Jurkat, Clone E6-1 (cell line): Measurements from ENCODE around the gene UFSP1.

ENCODE experiments used
- DNase-seq: peaks from one replicate; pipeline ENCODE4 v3.0.0-alpha.2; 2011; ENCODE audit warnings: low read depth, low spot score
- H3K4me3 ChIP-seq: 2 replicates; pipeline ENCODE4 v1.5.1; 2011; ENCODE audit warnings: mild to moderate bottlenecking, low read length, control low read depth, moderate library complexity

UFSP1 gene

DNA sequence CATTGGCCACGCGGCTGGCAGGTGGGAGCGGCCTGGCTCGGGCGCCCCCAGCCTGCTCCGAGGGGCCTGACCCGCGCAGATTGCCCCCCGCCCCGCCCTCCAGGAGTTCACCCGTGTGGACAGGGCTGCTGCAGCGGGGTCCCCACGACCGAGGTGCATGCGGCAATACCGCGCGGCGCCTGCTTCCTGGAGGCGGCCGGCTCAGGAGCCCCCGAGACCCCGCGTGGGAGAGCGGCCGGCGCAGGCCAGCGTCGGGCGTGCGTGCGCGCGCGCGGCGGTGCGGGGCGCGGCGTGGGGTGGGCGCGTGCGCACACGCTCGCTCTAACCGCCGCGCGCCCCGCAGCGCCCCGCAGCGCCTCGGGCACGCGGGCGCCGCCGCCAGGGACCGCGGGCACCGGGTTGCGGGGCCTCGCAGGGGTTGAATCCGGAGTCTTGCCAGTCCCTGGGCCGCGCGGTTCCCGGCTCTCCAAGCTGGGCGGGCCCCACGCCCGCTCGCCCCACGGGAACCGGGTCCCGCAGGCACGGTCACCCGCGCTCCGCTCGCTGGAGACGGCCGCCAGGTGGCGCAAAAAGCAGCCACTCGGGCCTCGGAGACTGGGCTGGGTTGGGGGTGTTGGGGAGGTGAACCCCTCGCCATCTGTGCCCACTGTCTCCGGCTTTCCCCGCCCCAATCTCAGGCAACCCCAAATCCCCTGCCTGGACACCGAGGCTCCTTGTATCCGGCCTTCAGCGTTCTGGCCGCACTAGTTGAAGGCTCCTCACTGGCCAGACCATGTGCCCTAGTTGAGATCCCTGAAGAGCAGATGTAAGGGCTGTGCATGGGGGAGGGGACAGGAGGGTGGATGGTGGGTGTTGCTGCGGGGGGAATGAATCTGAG, 7.5 kb upstream of the UFSP1 start:
- no peak for DNase-seq
- H3K4me3 ChIP-seq, result no peak overlapping the region

DNA sequence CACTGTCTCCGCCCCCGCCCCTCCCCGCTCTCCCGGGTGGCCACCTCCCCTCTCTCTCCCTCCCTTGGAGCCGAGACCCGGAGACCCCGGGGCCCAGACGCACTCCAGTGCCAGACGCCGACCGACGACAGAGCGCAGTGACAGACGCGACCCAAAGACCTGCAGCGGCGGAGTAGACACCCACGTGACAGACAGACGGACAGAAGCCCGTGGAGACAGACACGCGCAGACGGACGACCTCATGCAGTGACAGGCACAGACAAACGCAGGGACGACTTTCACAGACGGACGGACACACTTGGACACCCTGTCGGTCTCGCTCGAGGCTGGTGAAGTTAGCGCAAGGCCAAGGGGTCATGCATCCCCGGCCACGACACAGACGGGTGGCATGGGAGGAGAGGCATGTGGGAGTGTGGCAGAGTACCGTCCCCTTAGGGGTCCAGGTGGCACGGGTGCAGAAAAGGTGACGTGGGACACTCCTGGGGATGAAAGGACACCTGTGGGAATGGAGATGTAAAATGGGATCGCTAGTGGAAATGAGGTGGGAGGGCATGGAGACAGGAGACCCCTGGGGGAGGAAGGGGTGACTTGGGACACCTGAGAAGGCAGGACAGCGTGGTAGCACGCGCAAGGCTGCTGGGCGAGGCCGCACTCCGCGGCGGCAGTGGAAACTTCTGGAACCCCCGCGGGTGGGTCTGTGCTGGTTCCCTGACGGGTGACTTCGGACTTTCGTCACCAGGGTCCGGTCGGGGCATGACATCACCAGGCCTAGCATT, 6.6 kb upstream of the UFSP1 start:
- no peak for DNase-seq
- no peak overlapping the region for H3K4me3 ChIP-seq

DNA sequence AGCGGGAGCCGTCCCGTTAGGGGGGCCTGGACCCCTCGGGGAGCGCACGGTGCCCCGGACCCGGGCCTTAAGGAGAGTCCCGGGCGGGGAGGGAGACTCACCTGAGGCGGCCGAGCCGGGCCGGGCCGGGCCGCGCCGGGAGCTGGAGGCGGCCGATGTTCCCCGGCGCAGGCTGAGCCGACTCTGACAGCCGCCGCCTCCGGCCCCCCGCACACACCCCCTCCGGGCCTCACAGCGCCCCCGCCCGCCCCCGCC, 6.1 kb upstream of the UFSP1 start, which contains the start of gene ACHE:
ACHE (minus strand) TSS at position 188 of the 255 bp plus-strand sequence. CDS start 1,656 bp downstream, outside the sequence.
- no peak for DNase-seq

DNA sequence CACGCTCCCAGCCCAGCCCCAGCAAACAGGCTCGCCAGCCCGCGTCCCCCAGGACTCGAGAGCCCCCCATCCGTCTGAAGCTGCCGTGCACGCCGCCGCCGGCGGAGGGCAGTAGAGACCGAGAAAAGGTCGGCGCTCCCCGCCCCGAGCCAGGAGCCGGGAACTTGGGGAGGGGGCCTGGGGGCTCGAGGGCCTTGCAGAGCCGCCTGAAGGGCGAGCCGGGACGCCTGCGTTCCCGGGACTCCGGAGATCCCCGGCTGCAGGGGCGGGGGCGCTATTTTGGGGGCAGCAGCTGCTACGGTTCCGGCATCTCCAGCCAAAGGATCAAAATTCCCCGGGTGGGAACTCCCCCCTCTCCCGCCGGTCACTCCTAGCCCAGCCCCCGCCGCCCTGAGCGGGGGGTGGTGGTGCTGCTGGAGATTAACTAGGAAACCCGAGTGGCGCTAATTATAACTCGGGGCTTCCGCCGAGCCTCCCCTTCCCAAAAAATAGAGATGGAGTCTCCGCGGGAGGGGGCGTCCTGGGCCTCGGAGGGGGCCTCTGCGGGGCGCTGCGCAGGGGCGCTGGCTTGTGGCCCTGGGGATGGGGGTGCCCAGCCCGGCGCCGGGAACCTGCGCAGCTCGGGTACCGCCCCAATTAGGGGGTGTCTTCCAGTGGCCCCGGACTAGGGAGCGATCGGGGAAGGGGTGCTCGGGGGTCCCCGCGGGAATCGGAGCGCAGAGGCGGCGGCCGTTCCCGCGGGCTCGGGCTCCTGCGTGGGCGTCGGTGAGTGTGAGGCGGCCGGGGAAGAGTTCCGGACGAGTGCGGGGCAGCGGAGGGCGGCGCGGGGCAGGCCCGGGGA, 5.6 kb upstream of the UFSP1 start:
- DNase-seq, result no peak
- no peak overlapping the region for H3K4me3 ChIP-seq

More for the DNA sequence above, 6.1 kb upstream of the UFSP1 start, which contains the start of gene ACHE:
- H3K4me3 ChIP-seq, result no peak within 1 kb of the TSS

DNA sequence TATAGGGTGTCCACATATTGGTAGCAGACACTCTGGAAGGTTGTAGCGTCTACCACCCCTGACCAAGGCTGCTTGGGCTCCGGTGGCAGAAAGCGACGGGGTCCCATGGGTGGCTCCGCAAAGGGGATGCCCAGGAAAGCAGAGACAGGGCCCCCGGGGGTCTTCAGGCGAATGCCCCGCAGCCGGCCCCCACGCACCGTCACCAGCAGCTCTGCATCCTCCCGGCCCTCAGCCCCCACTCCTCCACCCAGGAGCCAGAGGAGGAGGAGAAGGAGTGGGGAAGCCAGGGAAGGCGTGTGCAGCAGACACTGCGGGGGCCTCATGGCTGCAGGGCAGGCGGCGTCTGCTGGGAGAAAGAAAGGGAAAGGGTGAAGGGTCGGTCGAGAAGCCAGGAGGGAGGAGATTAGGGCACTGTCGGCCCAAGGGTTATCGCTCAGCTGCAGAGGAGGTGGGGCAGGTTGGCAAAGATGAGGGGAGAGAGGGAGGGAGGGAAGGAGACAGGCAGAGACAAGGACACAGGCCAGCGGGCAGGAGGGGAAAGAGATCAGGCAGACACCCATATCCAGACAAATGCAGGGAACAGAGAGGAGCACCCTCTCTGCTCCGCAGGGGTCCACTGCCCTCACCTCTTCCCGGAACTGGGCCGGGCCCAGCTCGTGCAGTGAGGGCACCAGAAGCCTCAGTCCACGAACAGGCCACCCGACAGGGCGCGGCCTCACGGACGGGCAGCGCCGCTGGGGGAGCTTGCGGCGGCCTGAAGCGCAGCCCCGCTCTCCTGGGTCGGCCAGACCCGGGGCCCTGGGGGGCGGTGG, 4.6 kb upstream of the UFSP1 start:
- H3K4me3 ChIP-seq, result no peak overlapping the region
- DNase-seq, result no peak

DNA sequence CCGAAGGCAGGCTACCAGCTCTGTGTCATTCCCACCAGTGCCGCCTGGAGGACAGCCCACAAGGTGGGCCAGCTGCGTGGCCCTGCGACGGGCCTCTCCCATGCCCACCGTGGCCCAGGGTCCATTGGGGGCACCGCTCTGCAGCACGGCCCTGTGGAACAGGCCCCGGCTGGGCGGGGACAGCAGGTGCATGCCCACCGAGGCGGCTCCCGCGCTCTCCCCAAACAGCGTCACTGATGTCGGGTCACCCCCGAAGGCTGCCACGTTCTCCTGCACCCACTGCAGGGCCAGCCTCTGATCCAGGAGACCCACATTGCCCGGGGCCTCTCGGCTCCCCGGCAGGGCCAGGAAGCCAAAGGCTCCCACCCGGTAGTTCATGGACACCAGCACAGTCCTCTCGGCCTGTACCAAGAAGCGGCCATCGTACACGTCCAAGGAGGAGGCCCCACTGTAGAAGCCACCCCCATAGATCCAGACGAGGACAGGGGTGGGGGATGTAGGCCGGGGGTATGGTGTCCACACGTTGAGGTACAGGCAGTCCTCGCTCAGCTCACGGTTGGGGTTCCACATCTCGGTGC, 3.9 kb upstream of the UFSP1 start:
- no peak overlapping the region for H3K4me3 ChIP-seq
- DNase-seq, result no peak

DNA sequence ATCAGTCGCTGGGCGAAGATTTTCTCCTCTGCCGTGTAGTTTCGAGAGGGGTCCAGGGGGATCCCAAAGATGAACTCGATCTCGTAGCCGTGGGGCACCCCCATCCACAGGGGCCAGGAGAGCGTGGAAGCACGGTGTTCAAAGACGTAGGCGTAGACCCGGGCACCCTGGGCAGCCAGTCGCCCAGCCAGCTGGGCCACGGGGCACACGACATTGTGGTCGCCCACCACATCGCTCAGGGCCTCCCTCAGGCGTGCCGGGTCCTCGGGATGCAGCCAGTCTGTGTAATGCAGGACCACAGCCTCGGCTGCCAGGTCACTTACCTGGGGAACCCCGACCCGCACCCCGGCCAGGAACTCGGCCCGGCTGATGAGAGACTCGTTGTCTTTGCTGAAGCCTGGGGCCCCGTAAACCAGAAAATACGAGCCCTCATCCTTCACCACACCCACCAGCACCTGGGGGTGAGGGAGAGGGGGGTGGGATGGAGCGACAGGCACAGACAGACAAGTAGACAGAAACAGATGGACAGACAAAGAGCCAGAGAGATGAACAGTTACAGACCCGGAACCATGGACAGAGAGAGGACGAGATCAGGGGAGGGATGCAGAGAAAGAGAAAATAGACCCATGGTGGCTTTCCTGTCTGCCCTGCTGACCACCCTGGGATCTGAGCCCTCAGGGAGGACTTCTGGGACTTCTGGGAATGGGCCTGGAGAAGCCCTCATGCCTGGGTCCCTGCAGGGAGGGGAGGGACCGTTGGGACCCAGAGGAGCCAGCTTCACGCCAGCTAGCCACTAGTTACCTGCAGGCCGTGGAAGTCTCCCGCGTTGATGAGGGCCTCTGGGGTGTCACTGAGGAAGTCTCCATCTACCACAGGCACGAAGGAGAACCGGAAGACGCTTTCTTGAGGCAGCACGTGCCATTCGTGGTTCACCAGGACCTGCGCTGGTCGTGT, 3.1 kb upstream of the UFSP1 start:
- DNase-seq, result no peak
- H3K4me3 ChIP-seq, result no peak overlapping the region

DNA sequence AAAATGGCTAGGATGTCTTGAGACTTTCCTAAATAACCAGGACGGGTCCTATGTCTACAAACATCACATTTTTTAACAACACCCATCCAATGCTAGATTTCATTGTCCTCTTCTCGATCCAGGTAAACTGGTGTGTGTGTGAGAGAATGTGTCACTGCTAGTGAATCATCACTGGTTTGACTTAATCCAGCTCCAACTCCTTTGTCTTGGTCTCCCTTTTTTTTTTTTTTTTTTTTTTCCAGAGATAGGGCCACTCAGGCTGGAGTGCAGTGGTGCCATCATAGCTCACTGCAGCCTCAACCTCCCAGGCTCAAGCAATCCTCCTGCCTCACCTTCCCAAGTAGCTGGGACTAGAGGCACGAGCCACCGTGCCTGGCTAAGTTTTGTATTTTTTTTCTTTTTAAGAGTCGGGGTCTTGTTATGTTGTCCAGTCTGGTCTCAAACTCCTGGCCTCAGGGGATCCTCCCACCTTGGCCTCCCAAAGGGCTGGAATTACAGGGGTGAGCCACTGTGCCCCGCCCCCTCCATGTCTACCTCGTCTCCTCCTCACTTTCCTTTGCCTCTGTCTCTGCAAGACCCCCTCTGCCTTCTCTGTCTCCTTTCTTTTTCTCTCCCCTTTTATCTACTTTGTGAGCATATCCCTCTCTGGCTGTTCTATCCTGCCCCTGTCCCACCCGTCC, 2.2 kb upstream of the UFSP1 start:
- no peak for DNase-seq
- H3K4me3 ChIP-seq, result no peak overlapping the region

DNA sequence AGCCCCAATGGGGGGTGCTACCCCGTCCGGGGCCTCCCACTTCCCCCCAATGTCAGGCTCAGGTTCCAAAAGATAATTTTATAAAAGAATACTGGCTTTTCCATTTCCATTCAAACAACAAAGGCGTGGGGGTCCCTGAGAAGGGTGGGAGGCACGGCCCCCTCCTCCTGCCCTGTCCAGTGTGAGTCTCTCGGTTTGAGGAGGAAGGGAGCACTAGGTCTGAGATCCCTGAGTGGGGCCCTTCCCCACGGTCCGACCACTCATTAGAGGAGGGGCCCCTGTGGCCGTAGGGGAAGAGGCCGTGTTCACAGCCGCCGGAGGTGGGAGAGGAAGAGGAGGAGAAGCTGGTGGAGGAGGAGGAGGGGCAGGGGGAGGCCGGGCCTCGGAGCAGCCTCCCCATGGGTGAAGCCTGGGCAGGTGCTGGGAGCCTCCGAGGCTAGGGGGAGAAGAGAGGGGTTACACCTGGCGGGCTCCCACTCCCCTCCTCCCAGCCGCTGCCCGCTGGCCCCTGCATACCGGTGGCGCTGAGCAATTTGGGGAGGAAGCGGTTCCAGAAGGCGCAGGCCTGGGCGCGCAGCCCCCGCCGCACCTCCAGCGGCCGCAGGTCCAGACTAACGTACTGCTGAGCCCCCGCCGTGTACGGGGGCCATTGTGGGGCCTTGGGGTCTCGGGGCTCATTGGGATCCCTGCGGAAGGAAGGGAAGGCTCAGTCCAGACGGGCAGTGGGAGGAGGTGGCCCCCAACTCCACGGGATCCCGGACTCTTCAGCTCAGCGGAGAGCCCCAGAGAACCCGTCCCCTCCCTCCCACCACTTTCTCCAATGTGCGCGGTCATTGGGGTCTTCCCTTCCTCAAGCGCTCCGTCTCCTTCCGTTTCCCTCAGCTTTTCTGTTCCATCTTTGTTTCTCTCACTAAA, 1.4 kb upstream of the UFSP1 start:
- no peak for DNase-seq
- peak overlapping the region; percentile 65 for H3K4me3 ChIP-seq

DNA sequence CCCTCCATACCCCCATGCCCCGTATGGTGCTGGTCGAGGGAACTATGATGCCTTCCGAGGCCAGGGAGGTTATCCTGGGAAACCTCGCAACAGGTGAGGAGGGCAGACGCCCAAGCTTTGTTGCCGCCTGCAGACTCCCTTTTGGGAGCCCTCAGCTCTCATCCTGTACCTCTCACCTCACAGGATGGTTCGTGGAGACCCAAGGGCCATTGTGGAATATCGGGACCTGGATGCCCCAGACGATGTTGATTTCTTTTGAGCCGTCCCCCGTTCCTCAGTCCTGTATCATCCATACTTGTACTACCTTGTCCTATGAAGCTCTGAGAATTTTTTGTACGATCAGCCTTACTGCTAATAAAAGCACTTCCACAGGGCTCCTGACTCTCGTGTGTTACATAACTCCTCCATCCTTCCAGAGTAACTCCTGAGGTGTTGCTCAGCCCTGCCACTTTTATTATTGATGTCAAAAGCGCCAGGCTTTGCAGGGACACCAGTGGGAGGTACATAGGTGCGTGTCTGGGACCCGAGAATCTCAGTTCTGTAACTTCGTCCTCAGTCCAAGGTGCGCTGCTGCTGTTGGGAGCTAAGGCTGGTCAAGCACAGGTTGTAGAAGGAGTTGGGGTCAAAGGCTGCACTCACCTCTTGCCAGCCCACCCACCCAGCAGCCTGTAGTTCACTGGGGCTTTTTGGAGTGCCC, 1.1 kb downstream of the UFSP1 start:
- H3K4me3 ChIP-seq, result peak overlapping the region; percentile 70
- DNase-seq, result no peak

DNA sequence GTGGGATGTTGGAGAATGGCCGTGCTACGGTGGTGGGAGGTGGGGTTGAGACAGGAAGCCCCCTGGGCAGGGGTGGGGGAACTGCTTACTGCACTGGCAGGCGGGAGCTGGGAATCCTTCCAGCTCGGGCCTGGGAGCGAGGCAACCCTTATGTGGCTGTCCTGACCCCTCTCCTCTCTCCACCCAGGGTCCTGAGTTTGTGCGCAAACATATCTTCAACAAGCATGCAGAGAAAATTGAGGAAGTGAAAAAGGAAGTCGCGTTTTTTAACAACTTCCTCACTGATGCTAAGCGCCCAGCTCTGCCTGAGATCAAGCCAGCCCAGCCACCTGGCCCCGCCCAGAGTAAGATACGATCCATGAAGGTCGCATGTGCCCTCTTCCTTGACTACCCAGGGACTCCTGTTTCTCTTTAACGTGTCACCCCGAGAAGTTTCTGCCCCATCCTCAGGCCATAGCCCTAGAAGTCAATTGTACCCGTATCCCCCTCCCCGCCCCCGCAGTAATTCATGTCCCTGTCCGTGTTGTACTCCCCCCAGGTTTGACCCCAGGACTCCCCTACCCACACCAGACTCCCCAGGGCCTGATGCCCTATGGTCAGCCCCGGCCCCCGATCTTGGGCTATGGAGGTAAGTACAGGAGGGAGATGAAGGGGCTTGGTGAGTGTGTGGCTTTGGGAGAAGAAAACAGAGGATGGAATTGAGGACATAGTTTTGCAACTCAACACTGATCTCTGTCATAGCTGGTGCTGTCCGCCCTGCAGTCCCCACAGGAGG, 1.8 kb downstream of the UFSP1 start:
- DNase-seq, result peak; percentile 74
- H3K4me3 ChIP-seq, result peak overlapping the region; percentile 70

DNA sequence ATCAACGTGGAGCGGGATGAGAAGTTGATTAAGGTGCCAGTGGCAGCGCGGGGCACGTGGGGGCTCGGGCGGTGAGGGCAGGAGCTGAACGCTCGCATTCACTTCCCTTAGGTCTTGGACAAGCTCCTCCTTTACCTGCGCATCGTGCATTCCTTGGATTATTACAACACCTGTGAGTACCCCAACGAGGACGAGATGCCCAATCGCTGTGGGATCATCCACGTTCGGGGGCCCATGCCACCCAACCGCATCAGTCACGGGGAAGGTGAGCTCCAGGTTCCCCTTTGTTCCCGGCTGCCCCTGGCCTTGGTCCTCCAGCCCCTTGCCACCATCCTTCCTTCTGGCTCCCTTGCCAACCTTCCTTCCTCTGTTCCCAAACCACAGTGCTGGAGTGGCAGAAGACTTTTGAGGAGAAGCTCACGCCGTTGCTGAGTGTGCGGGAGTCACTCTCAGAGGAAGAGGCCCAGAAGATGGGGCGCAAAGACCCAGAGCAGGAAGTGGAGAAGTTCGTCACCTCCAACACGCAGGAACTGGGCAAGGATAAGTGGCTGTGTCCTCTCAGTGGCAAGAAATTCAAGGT, 2.5 kb downstream of the UFSP1 start:
- peak overlapping the region; percentile 11 for H3K4me3 ChIP-seq
- no peak for DNase-seq

DNA sequence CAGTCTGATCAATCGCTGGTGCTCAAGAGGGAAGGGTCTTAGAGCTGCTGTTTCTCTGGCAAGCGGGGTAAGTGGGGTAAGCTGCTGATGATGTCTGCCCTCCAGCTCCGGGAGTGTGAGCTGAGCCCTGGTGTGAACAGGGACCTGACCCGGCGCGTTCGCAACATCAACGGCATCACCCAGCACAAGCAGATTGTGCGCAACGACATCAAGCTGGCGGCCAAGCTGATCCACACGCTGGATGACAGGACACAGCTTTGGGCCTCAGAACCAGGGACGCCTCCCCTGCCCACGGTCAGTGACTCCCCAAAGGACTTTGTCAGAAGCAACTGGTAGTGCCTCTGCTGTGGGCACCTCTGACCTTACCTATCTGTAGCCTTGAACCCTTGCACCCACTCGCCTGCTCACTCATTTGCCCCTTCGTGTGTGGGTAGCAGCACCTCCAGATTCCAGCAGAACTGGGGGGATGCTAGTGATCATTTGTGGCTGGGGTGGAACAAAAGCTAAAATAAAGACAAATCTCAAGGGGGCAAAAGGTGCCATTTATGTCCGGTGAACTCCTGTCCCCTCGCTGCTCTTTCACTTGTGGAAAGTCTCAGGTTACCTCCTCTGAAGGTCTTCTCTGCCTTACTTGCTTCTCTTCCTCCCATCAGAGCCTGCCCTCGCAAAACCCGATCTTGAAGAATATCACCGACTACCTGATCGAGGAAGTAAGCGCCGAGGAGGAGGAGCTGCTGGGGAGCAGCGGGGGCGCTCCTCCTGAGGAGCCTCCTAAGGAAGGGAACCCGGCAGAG, 3.2 kb downstream of the UFSP1 start:
- no peak overlapping the region for H3K4me3 ChIP-seq

More for the DNA sequence above, 3.2 kb downstream of the UFSP1 start:
- DNase-seq, result no peak
